NCI-H1092 (cell line): ENCODE data around the gene DOCK9.

Experiments used
- DNase-seq: peaks from one replicate; lab custom pipeline; 2025; lab: John Stamatoyannopoulos, UW

DOCK9 gene

DNA sequence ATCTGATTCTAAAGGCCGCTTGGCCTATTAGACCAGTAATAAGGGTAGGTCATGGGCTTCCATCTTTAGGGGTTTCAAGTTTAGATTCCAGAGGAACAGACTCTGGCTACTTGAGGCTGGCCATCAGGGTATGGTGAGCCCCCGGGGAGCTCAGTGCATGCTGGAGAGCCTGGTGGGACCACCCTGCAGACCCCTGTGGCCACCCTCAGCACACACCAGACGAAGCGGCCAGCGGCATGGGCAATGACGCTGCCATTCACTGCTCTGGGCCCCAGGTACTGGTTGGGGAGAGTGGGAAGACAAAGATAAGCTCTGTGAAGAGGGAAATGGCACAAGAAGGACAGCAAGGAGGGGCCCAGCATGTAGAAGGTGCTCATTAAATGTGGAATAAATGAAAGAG is 126.6 kb downstream of the DOCK9 start:
- DNase-seq: no peak

DNA sequence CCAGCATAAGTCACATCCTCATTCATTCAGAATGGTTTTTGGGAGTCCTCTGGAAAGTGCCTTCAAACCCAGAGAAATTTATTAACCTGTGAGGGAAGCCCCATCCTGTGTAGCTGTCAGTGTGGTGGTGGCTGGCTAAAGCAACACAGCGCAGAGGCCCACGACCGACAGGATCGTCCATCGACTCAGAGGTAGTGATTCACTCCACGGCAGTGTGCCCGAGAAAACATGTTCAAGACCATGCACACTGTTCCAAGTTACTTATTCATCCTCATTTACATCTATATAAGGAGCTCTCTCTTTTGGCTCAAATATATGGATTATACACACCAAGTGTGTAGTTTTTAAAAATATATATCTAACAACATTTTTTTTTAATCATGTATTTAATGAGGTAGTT is 129.1 kb downstream of the DOCK9 start:
- DNase-seq: no peak

DNA sequence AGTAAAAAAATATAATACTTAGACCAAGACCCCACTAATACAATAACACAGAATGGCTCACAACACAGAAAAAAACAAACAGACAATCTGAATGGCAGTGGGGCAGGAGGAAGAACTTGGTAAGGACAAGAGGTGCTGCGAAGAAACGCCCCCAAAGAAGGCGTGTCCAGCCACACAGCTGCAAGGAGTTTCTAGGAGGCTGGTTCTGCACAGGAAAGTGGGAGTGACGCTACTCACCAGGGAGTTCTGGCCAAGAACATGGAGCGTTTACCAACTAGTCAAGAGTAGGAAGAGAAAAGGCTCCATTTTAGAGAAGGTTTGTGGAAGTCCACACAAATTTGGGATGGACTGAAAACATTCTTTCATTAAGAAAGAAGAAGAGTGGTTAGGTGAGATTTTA is 130.1 kb downstream of the DOCK9 start:
- DNase-seq: no peak

DNA sequence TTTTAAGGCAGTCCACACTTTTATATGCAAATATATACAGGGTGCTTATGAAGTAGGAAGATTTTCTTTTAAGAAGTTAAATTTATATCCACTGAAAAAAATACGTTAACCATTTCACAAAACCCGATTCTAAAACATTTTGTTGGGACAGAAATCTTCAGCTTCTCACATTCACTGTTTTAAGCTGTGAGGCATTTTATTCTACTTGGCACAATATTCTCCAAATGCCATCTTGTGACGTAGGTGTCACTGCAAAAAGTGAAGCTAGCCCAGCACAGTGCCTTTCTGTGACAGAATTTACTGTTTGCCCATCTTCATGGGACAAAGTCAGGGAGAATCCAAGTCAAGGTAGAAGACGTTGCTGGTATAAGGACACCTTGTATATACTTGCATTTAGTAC is 130.9 kb downstream of the DOCK9 start:
- no peak for DNase-seq

DNA sequence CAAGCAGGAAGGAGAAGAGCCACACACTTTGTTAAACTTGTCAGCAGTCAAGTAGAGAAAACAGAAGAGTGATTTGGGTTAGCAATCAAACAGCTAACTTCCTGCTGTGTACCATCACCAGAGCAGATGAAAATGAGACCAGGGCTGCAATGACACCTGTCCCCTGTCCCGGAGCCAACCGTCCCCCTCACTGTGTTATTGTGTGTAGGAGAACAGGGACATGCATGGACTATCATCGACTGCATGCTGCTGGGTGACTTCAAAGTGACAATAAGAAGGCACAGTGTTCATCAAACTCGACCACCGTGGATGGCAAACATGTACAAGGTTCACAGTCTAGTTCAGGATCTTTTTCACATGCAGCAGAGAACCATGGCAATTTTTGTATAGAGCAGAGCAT is 131.3 kb downstream of the DOCK9 start:
- no peak for DNase-seq

DNA sequence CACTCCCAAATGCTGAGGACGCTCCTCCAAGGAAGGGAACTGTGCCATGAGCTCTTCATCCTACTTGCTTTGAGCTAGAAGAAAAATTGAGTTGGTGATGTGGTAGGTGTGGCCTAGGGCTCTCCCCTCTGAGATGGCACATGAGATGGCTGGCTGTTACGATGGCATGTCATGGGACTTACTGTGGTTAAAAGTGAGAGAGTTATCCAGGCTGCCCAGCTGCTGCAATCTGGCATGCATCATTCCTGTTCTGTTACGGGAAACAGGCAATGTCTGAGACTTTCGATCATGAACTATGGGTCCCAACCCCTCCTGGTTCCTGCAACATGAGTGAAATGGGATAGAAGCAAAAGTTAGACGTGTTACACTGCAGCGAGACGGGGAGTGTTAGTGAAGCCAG is 132.1 kb downstream of the DOCK9 start:
- no peak for DNase-seq

DNA sequence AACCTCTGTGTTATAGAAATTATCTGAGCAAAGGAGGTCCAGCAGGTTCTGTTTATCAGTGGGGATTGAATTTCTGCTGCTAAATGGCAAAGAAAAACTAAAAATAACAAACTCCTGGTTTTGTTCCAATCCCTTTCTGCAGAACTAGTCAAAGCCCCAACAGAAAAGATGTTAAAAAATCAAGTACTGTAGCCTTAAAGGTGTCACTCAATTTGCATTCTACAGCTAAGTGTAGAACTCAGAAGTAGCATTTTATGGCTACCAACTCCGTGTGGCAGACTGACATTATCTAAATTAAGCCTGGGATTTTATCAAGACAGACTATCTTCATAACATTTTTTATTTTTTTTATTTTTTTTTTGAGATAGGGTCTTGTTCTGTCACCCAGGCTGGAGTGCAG is 133.8 kb downstream of the DOCK9 start:
- DNase-seq: no peak

DNA sequence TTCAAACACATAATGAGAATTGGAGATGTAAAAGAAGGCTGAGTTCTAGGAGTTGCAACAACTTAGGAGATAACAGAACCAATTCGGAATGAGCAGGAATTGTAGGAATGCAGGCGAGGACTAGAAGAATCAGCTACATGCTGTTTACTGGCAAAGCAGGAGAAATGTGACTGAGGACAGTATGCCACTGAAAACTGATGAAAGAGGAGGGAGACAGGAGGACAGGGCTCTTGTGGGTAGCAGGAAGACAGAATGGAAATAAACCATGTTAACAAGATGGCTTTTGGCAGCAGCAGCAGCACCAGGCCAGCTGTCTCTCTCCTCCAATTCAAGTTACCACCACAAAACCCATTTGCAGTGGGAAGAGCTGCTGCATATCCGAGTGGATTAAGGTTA is 134.4 kb downstream of the DOCK9 start:
- peak; percentile 61 for DNase-seq

DNA sequence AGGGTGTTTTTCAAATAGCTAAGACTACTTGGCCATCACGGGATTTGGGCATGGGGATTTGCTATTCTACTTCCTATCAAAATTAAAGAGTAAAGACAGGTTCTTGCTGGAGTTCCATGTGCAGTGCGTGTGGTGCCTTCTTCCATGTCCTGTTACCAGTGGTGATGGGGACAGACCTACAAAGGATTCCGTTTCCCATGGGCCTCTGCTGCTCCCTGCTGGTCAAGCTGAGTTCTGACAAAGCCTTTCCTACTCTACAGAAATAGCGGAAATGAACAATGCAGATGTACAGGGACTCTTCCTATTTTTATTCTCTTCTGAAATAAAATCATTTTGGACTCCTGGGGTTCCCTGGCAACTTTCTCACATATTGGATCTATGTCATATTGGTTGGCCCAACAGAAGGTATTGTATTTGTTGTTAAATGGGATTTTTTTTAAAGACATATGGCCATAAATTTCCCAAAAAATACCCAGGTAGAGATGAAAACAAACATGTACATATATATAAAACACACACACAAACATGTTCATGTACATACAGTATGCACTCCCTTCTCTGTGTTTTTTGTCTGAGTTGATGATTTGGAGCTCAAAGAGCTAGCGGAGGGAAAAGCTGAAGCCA is 134.9 kb downstream of the DOCK9 start:
- peak; percentile 90 for DNase-seq

DNA sequence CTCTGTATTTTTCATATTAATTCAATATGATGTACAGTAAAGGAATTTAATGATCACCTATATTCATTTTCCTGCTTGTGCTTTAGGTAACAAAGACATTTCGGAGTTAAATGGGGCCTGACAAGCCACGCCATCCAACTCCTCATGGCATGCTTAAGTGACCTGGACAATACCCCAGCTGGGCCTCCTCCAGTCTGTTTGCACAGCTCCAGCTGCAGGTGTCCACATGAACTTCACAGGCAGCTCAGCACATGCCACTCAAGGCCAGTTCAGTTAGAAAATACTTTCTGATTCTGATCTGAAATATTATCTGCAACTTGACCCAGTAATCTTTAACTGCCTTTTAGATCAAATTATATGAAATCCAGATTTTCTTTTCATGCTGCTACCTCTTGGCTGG is 135.8 kb downstream of the DOCK9 start:
- DNase-seq: peak; percentile 83

DNA sequence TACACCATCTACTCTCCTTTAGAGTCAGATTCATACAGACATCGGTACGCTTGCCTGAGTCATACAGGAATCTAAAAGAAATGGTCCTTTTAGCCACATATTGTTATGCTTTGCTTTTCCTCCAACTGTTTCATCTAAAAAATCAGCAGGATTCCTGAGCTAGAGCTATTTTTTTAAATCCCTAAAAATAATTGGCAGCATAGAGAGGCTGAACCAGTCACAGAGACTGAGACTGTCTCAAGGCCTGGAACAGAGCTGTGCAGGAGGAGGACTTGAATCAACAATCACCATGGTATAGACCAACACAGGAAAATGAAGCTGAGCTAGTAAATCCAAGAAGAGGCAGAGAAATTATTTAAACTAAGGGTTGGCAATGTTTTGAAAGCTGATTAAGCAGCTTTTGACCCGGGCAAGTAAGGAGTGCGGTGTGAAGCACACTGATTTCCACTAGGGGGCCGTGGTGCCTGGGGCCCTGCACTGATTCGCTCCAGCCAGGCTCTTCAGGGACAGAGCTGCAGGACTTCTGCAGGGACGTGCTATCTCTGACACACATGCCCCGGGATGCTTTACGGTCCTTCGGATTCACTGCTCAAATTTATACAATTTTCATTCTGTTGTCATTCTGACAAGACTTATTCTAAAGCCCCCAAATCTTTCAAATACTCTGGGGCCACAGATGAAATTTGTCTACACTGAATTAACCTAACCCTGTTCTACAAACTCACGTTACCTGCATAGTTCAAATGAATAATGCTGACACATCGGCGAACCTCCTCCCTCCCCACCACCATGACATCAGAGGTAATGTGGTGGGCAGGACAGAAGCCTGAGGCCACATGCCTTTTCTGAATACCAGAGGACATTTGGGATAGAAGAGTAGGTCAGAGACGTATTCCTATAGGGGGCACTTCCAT is 137.8 kb downstream of the DOCK9 start:
- DNase-seq: no peak

DNA sequence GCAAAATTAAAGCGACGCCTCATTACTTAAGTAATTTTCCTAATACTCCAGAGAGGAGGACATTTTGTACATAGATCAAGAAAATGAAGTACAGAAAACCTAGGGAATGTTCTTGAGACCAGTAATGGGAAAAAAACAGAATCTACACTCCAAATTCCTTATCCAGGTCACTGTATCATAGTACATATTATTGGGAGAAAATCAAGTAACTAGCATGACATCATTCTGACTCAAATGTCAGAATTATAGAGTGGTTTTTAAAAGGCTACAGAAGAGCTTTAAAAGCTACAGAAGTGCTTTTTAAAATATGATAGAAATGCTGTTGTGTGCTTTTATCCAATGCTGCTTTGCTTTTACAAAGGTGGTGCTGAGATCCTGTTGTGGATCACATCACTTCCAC is 139.1 kb downstream of the DOCK9 start:
- DNase-seq: no peak

DNA sequence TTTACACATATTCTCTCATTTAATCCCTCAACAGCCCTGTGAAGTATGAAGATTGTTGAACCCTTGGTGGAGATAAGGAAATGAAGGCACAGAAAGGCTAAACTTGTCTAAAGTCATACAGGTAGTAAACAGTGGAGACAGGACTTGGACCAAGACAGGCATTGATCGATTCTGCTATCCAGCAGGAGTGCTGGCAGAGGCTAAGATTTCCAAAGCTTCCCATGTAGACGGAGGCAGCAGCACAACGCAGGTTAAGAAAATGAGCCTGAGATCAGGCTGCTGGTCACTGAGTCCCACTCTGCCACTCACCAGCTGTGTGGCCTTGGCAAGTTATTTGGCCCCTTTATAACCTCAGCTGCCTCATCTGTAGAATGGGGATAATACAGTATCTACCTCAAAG is 140.0 kb downstream of the DOCK9 start:
- no peak for DNase-seq

DNA sequence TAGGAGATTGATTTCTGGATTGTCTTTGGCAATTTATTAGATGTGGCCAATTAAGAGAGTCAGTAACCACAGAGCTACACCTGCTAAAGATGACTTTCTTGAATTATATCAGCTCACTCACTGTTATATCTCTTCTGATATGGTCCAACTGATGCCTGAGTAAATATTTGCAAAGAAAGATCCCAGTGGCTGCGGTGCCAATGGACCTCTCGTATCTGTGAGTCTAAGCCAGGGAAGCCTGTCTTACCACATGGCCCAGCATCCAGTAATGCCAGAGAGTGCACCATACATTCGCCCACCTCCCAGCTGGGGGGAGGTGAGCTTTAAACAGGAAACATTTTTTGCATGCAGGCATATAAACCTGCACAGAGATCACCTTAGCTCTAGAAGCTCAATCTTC is 142.7 kb downstream of the DOCK9 start:
- DNase-seq: peak; percentile 72

DNA sequence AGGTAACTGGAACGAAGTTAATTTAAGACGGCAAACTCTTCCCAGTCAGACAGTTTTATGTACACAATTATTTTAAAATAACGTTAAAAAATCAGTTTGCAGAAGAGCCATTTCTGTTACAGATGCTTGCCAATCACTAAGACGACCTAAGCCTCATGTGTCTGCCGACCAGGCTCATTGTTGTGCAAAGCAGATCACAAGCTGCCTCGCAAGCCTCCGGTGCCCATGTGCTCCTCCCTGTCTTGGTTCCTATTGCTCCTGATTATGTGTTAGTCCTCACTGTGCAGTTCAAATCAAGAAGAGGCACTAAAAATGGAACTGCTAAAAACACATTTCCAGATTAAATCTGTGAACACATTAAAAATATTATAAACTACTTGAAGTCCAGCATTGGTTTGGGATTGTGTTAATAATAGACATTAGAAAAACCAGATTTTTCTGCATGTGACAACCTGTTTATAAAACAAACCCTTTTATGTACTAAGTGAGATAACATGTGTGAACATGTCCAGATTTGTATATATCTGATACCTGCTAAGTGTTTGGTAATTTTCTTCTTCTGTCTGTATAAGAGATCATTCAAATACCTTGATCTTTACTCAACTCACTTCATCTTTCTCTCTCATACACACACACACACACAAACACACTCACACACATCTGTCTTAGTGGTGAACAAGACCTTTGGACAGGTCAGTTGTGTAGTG is 143.5 kb downstream of the DOCK9 start:
- DNase-seq: peak; percentile 20

DNA sequence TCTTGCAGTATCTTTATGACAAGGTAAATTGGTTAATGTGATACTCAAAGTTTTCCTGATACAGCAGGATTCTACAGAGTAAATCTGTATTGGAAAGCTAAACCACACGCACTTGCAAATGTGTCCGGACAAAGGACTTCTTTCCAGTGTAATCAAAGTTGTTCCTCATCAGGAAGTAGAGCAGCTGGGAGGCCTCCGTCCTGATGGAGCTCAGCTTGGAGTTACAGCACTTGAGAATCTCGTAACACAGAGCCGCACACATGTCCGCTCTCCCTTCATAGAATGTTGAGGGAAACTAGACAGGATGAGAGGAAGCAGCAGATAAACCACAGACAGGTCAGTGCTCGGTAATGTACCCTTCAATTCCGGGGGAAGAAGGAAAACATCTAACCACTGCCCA is 146.6 kb downstream of the DOCK9 start:
- no peak for DNase-seq

DNA sequence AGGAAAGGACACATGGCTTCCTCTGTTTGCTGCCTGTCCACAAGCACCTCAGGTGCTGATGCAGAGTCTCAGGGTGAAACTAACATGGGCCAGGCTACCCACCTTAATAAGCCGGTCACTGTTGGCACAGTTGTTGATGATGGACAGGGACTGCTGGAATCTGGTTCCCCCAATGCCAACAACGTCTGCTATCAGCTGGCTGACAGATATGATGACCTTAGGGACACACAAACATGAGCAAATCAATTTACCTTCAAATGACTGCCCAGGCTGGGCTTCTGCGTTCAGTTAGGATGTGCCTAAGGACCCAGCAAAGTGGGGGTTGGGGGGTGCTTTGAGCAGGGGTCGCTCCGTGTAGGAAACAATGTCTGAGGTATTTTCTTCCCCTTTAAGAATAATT is 148.3 kb downstream of the DOCK9 start:
- no peak for DNase-seq

DNA sequence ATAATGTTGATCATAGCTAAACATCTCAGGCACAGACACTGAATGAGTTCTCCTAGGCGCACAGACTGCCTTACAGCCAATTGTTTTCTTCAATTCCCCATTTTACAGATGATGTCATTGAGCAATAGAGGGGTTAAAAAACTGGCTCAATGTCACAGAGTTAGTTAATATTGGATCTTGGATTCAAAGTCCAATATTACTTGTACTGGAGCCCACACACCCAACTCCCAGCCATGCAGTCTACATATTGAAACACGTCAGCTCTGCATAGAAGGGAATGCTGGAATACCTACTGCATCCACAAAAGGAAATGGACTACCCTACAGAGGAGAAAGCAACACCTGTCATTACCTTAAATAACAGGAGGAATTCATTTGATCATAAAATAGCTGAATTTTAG is 149.2 kb downstream of the DOCK9 start:
- no peak for DNase-seq

DNA sequence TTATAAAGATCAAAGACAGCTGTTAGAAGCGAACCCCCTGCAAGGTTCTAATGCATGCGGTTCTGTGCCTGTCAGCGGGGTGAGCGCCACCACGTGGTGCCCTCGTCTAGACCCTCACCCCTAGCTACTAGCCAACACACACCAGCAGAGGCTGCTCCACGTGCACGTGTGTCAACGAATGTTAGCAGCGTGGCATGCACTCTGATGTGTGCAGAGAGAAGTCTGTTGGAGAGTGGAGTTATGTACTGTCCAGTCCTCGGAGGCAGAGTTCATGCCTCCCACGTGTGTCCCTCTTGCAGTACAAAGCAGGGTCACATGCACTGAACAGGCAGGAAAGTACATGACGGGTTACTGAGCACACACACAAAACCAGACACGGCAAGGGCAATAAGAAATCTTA is 150.4 kb downstream of the DOCK9 start:
- no peak for DNase-seq

DNA sequence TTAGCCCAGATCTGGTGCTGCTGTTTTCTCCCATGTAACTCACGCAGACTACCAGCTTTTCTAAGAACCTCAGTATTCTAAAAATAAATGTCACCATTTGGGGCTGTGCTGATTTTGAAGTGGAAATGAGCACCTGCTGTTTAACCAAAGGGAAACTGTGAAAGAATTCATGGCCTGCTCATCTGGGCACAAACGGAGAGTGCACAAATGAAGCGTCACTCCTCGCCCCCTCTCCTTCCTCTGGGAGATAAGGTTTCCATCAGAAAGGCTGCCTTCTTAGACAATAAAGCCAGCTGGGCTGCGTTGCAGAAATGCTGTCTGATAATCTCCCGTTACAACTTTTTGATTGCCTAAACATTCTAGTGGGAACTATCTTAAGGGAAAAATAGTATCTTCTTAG is 151.7 kb downstream of the DOCK9 start:
- DNase-seq: no peak

DNA sequence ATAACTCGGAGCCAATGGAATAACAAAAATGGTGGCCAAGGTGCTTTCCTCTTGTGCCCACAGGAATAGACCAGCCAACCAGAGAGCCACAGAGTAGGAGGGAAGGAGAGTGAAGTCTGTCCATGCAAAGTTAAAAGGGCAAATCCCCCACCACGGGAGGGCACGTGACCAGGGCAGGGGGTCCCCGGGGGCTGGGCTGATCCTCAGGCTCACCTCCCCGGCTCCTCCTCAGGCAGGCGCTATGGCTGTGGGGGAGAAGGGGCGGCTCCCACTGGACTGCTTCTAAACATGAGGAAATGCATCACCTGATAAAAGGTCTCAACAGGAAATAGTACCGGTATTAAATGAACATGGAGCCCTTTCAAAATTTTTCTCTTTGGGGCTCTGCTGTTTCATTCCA is 152.2 kb downstream of the DOCK9 start:
- no peak for DNase-seq

DNA sequence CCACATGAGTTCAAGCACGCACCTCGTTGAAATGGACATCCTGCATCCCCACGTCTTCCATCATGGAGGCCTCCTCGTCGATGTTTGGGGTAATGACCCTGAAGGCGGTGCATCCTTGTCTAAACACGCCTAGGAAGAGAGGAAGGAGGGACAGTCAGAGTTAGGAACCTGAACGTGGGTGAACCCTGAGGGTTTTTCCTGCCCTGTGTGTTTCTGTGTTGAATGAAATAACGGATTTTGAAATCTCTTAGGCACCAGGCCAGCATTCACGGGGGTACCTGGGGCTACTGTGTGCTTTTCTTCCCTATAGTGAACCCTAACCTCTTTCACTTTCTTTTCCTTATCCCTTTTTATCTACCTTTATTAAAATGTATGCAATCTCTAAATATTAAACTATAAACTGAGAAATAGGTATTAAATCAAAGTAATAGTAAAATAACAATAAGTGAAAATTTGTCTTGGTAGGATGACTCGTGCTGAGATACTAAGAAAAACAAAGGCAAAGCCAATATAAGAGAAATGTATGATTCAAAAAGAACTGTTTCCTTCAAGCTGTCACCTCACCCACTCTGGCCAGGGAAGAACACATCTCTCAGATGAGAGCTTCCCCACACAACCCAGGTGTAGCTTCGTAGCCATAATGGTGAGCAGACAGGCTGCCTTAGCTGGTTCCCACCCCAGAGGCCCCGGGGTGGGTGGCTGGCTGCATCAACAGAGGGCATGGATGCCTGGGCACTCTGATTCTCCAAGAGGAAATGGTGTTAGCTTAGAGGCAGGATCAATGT is 153.3 kb downstream of the DOCK9 start:
- DNase-seq: no peak
